Measurements from ENCODE around the gene IMMP2L. TPM values are rescaled to one million over a fixed set of nuclear protein-coding genes. Genes with fewer than 3 reads are reported as not detected.

The IMMP2L gene
- total RNA-seq, 1 donor from 2014 or later, result 29.7 TPM

DNA sequence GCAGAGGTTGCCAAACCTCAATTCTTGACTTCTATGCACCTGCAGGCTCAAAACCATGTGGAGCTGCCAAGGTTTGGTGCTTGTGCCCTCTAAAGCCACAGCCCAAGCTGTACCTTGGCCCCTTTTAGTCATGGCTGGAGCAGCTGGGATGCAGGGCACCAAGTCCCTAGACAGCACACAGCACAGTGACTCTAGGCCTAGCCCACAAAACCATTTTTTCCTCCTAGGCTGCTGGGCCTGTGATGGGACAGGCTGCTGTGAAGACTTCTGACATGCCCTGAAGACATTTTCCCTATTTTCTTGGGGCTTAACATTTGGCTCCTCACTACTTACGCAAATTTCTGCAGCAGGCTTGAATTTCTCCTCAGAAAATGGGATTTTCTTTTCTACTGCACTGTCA lies 499.1 kb downstream of the IMMP2L start:
- DNase-seq (ENCODE audit: low spot score, unreplicated experiment), result no peak
- Mint-ChIP-seq H3K9me3 (ENCODE audit: low read depth) (peaks cover 32% of the 10 kb centered on the region), H3K36me3 (ENCODE audit: insufficient read depth) (peaks cover 22% of the 10 kb centered on the region), H3K27me3 (no peaks in the 10 kb centered on the region), H3K27ac (no peak overlapping the region), H3K4me3 (ENCODE audit: low read depth) (no peak overlapping the region), H3K4me1 (ENCODE audit: low read depth) (peaks cover 5% of the 10 kb centered on the region)
- TF ChIP-seq, protein P1, sequence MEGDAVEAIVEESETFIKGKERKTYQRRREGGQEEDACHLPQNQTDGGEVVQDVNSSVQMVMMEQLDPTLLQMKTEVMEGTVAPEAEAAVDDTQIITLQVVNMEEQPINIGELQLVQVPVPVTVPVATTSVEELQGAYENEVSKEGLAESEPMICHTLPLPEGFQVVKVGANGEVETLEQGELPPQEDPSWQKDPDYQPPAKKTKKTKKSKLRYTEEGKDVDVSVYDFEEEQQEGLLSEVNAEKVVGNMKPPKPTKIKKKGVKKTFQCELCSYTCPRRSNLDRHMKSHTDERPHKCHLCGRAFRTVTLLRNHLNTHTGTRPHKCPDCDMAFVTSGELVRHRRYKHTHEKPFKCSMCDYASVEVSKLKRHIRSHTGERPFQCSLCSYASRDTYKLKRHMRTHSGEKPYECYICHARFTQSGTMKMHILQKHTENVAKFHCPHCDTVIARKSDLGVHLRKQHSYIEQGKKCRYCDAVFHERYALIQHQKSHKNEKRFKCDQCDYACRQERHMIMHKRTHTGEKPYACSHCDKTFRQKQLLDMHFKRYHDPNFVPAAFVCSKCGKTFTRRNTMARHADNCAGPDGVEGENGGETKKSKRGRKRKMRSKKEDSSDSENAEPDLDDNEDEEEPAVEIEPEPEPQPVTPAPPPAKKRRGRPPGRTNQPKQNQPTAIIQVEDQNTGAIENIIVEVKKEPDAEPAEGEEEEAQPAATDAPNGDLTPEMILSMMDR (IDR thresholded peaks at IDR 0.05; ENCODE audit: unreplicated experiment), result no peak

DNA sequence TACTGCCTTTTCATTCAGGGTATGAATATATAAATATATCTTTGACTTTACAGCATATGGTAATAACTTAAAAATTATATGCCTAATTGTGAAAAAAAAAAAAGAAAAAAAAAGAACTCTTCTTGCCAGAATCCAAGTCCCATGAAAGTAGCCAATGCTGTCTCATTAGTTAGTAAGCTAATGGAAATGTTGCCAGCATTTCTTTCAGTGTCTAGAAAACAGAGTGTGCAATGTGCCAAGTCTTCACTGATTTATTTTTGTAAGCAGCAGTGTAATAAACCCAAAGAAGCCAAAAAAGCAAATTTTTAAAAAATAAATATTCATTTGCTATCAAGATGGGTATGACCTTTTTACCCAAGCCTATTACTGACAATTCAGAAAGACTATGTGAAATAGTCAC lies 502.5 kb downstream of the IMMP2L start:
- peaks cover 5% of the 10 kb centered on the region for H3K4me1 Mint-ChIP-seq (ENCODE audit: low read depth)
- no peak for DNase-seq (ENCODE audit: low spot score, unreplicated experiment)
- H3K9me3 Mint-ChIP-seq (ENCODE audit: low read depth), result peaks cover 26% of the 10 kb centered on the region
- no peak overlapping the region for H3K4me3 Mint-ChIP-seq (ENCODE audit: low read depth)
- H3K27ac Mint-ChIP-seq, result no peak overlapping the region
- no peaks in the 10 kb centered on the region for H3K27me3 Mint-ChIP-seq
- TF ChIP-seq, protein P1 (IDR thresholded peaks at IDR 0.05; ENCODE audit: unreplicated experiment), result no peak
- peaks cover 15% of the 10 kb centered on the region for H3K36me3 Mint-ChIP-seq (ENCODE audit: insufficient read depth)

DNA sequence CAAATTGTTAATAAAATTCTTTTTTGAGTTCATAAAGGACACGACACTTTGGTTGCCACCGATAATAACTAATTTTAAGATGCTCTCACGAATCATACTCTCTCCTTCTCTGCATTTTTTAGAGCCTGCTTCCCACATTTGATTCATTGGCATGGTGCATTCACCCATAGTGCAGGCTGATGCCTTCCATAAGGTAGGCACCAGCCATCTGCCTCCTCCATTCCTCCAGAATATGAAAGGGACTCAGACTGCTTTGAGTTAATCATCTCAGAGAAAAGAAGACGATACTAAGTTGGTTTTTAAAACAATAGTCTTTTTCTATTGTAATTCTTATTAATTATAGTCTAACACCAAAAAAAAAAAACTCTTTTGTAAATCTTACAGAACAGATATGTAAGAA lies 505.2 kb downstream of the IMMP2L start:
- Mint-ChIP-seq H3K4me3 (ENCODE audit: low read depth) (no peak overlapping the region), H3K4me1 (ENCODE audit: low read depth) (peaks cover 5% of the 10 kb centered on the region), H3K36me3 (ENCODE audit: insufficient read depth) (peaks cover 4% of the 10 kb centered on the region), H3K9me3 (ENCODE audit: low read depth) (peaks cover 7% of the 10 kb centered on the region), H3K27me3 (no peaks in the 10 kb centered on the region), H3K27ac (no peak overlapping the region)
- TF ChIP-seq, protein P1 (IDR thresholded peaks at IDR 0.05; ENCODE audit: unreplicated experiment), result no peak
- no peak for DNase-seq (ENCODE audit: low spot score, unreplicated experiment)

DNA sequence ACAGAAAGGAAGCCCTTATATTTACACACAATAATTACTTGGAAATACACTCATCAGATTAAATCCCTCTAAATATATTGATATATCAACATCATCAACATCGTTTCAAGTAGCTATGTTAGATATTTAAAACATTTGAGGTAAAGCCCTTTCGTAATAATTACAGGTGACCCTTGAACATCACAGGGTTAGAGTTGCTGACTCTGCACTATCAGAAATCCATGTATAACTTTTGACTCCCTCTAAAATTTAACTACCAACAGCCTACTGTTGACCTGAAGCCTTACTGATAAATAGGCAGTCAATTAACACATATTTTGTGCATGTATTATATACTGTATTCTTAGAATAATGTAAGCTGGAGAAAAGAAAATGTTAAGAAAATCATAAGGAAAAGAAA lies 505.9 kb downstream of the IMMP2L start:
- no peak for DNase-seq (ENCODE audit: low spot score, unreplicated experiment)
- Mint-ChIP-seq H3K36me3 (ENCODE audit: insufficient read depth) (no peaks in the 10 kb centered on the region), H3K4me1 (ENCODE audit: low read depth) (peaks cover 4% of the 10 kb centered on the region), H3K9me3 (ENCODE audit: low read depth) (peaks cover under 1% of the 10 kb centered on the region), H3K27me3 (no peaks in the 10 kb centered on the region), H3K4me3 (ENCODE audit: low read depth) (no peak overlapping the region), H3K27ac (no peak overlapping the region)
- TF ChIP-seq, protein P1 (IDR thresholded peaks at IDR 0.05; ENCODE audit: unreplicated experiment), result no peak

DNA sequence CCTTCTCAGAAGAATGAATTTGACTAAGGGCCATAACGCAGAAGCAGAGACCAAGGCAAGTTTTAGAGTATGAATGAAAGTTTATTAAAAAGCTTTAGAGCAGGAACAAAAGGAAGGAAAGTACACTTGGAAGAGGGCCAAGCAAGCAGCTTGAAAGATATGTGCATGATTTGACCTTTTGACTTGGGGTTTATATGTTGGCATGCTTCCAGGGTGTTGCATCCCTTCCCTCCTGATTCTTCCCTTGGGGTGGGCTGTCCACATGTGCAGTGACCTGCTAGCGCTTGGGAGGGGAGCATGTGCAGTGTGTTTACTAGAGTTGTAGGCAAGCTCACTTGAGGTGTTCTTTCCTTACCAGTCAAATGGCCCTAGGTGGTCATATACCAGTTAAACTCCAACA lies 509.3 kb downstream of the IMMP2L start:
- Mint-ChIP-seq H3K36me3 (ENCODE audit: insufficient read depth) (no peaks in the 10 kb centered on the region), H3K27me3 (no peaks in the 10 kb centered on the region), H3K9me3 (ENCODE audit: low read depth) (no peaks in the 10 kb centered on the region), H3K4me3 (ENCODE audit: low read depth) (no peak overlapping the region), H3K27ac (no peak overlapping the region), H3K4me1 (ENCODE audit: low read depth) (no peaks in the 10 kb centered on the region)
- DNase-seq (ENCODE audit: low spot score, unreplicated experiment), result no peak
- TF ChIP-seq, protein P1 (IDR thresholded peaks at IDR 0.05; ENCODE audit: unreplicated experiment), result no peak

Data from progenitor cell of endocrine pancreas (in vitro differentiated cells).